ENCODE measurements around the gene PPM1K.

Gene PPM1K

GRCh38 chr4:88283661-88284438 is 511 bp downstream of the PPM1K start:
- no peak for TF ChIP-seq CTCF (IDR thresholded peaks at IDR 0.05)
- no peaks in the 10 kb centered on the region for H3K36me3 ChIP-seq
- H3K27ac ChIP-seq, result peak overlapping the region; percentile 98 to 99
- DNase-seq, result peak; percentile 50 to 83
- H3K9me3 ChIP-seq, result no peaks in the 10 kb centered on the region
- intact Hi-C loops (cut with DNase I; ENCODE audit: low total_unique reads), result loop anchor here (5.0 kb wide), 1 partner anchor 262 kb away; no protein-coding TSS in a partner anchor
- H3K4me1 ChIP-seq, result peaks cover 0 to 76% (median 31%) of the 10 kb centered on the region in 4 donors
- no peaks in the 10 kb centered on the region for H3K27me3 ChIP-seq
- peak overlapping the region; percentile 72 to 88 for H3K4me3 ChIP-seq

- Histone ChIP-seq H3K27ac (peak overlapping the region in 1 of 2 donors; percentile 9), H3K4me1 (peaks cover 0 to 76% (median 31%) of the 10 kb centered on the region in 4 donors)
- no peak for DNase-seq
Measured at GRCh38 chr4:88280228-88280795, 4.0 kb downstream of the PPM1K start.

GRCh38 chr4:88277711-88278225 is 6.6 kb downstream of the PPM1K start:
- no peak for DNase-seq
- no peak overlapping the region for H3K27ac ChIP-seq
- peaks cover 0 to 76% (median 27%) of the 10 kb centered on the region in 4 donors for H3K4me1 ChIP-seq
- no peaks in the 10 kb centered on the region for H3K9me3 ChIP-seq
- H3K27me3 ChIP-seq, result no peaks in the 10 kb centered on the region
- H3K36me3 ChIP-seq, result peaks cover 0 to 12% (median 3%) of the 10 kb centered on the region in 3 donors
- TF ChIP-seq CTCF (IDR thresholded peaks at IDR 0.05), result no peak
- no peak overlapping the region for H3K4me3 ChIP-seq
- intact Hi-C loops (cut with DNase I; ENCODE audit: low total_unique reads), result no loop called here

More at GRCh38 chr4:88280228-88280795, 4.0 kb downstream of the PPM1K start:
- Histone ChIP-seq H3K4me3 (no peak overlapping the region), H3K9me3 (no peaks in the 10 kb centered on the region), H3K36me3 (peaks cover 0 to 6% (median 3%) of the 10 kb centered on the region in 3 donors), H3K27me3 (no peaks in the 10 kb centered on the region)
- intact Hi-C loops (cut with DNase I; ENCODE audit: low total_unique reads), result loop anchor here (5.0 kb wide), 1 partner anchor 258 kb away; no protein-coding TSS in a partner anchor
- no peak for TF ChIP-seq CTCF (IDR thresholded peaks at IDR 0.05)

- Histone ChIP-seq H3K4me1 (peaks cover 0 to 70% (median 23%) of the 10 kb centered on the region in 4 donors), H3K9me3 (no peaks in the 10 kb centered on the region), H3K36me3 (peaks cover under 1 to 13% (median 3%) of the 10 kb centered on the region in 3 donors), H3K27me3 (no peaks in the 10 kb centered on the region), H3K4me3 (no peak overlapping the region), H3K27ac (no peak overlapping the region)
- intact Hi-C loops (cut with DNase I; ENCODE audit: low total_unique reads), result no loop called here
- no peak for TF ChIP-seq CTCF (IDR thresholded peaks at IDR 0.05)
- no peak for DNase-seq
Measured at GRCh38 chr4:88276952-88277710, 7.2 kb downstream of the PPM1K start.

- Histone ChIP-seq H3K9me3 (no peaks in the 10 kb centered on the region), H3K27me3 (no peaks in the 10 kb centered on the region), H3K27ac (no peak overlapping the region), H3K4me1 (peaks cover 0 to 59% (median 16%) of the 10 kb centered on the region in 4 donors), H3K4me3 (no peak overlapping the region), H3K36me3 (peaks cover 3 to 17% (median 6%) of the 10 kb centered on the region in 3 donors)
- intact Hi-C loops (cut with DNase I; ENCODE audit: low total_unique reads), result no loop called here
- no peak for DNase-seq
- TF ChIP-seq CTCF (IDR thresholded peaks at IDR 0.05), result no peak
Measured at GRCh38 chr4:88275949-88276515, 8.3 kb downstream of the PPM1K start.
